ENCODE results near the gene MBD4.
"Not testable (repeated sequence)": the region's sequence is repeated elsewhere in the genome, so short reads cannot be mapped to it uniquely, and the experiment has no call there.

MBD4 gene

DNA sequence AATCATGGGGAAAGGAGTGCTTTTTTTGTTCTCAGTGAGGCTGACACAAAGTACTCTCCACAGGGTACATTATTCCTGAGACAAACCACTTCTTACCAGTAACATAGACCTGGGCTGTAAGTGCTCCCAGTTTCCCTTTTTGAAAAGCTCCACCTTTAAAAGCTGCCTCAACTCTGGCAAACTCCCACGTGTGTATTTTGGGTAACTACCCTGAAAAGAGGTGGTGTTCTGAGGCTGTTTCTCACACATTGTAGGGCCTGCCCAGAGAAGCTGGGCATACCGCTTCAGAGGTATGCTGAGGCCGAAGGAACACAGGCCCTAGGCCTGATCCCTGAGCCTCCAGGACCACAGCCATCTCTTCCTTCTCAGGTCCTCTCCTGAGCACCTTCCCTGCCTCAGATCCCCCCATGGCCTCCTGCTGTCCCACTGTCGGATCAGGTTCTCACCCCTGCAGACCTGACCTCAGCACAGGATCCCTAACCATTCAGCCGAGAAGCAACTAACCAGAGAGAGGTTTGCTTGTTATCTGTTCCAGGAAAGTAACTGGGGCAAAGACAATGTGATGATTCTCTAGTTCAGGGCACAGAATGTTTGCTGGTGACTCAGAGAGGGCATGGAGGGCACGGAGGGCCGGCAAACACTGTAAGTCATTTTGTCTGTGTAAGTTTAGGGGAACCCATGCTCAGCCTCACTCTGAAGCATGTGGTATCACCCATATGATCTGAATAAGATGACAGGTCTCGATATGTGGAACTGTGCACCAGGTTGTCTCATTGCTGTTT, 47.5 kb downstream of the MBD4 start:
- in situ Hi-C loops (cut with MboI; ENCODE audit: low pct_unique_long_range_greater_than_20kb, low sequenced_read_pairs); DNase-seq: not testable (repeated sequence)

DNA sequence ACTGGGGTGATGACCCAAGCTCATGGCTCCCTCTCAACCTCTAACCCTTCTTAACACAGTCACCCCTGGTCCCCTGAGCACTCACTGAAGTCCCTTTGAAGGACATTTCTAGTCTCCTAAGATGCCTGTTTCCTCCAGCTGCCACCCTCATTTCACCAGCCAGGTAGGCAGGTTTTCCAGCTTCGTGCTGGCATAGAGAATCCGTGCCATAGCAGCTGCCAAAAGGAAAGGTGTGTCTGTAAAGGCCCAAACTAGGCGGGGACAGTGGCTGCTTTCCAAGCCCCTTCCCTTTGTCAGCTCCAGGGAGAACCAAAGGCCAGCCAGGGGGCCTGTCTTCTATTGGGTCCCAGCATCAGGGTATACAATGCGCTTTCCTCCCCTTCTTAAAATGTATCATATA, 48.2 kb downstream of the MBD4 start:
- in situ Hi-C loops (cut with MboI; ENCODE audit: low pct_unique_long_range_greater_than_20kb, low sequenced_read_pairs) = not testable (repeated sequence)

DNA sequence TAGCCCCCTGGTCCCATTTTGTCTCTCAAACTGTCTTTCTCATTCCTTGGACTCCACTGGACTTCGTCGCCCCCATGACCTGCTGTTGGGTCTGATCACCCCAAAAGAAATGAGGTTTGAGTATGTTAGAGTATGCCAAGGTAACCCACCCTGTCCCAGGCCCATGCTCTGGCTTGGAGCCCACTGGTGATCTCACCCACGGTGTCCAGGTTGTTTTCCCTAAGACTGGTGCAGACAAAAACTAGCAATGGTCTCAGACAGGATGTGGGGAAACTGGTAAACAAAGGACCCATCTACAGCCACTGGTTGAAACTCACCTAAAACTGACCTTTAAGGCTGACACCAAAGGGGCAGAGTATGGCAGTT, 50.2 kb downstream of the MBD4 start:
- in situ Hi-C loops (cut with MboI; ENCODE audit: low pct_unique_long_range_greater_than_20kb, low sequenced_read_pairs) = no loop called here
- DNase-seq = no peak

More for the DNA sequence above, 48.2 kb downstream of the MBD4 start:
- not testable (repeated sequence) for DNase-seq

DNA sequence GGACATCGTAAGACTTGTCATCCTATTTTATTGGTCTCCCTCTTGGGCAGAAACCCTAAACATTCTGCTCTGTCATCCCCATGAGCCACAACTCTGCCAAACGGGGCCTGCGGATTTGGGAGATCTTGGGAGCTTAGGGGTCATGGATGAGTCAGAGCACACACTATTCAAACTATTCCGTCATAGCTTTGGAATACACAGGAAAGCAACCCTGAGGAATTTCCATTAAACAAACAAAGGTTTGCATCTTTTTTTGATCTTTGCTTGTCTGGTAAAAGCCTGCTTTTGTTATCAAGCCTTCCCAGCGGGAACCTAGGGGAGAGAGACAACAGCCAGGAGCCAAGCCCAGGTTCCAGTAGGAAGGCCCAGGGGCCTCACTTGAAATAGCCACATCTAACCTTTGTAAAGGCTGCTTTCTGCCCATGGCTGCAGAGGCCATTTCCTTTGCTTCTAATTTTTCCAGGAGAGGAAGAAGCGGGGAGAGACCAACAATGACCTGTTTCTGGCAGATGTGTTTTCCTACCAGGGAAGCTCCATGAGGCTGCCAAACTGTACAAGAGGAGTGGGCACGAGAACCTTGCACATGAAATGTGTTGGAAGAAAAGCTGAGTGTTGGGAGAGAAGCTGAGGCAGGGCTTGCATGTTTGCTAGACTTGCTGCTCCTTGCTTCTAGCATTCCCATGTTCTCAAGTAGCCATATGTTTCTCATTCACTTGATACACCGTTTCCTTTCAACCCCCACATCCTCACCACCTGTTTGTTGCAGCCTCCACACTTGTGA, 50.8 kb downstream of the MBD4 start:
- in situ Hi-C loops (cut with MboI; ENCODE audit: low pct_unique_long_range_greater_than_20kb, low sequenced_read_pairs); DNase-seq: not testable (repeated sequence)

DNA sequence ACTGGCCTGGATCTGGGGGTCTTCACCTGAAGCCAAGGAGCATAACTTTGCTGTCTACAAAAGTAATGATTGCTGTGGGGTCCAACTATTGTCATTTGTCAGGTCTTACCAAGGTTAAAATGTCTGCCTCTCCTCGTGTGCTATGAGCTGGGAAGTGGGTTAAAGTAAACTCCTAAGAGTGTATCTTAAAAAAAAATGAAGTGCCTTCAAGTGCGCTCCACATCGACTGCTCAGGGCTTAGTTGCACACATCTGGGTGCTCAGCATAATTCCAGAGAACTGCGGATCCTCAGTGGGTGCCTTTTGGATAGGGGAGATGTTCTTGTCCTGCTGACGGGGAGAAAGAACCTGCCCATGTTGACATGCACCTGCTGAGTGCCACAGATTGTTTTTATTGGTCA, 52.3 kb downstream of the MBD4 start:
- DNase-seq = no peak
- in situ Hi-C loops (cut with MboI; ENCODE audit: low pct_unique_long_range_greater_than_20kb, low sequenced_read_pairs) = no loop called here

DNA sequence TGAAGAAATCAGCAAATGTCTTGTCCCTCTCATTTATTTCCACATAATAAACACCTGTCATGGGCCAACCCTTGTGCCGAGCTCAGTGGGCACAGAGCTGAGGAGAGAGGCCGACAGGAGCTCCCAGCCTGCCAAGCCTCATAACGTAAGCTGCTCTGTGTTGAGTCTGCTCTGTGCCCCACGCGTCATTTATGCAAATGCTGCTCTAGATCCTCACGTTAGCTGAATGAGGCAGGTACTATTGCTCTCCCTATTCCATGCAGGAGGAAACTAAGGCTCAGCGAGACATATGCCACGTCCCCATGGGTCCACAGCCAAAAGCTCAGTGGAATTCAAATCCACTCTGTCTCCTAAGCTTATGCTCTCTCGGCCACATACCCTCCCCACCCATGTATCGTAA, 52.8 kb downstream of the MBD4 start:
- in situ Hi-C loops (cut with MboI; ENCODE audit: low pct_unique_long_range_greater_than_20kb, low sequenced_read_pairs) = no loop called here
- DNase-seq = no peak

DNA sequence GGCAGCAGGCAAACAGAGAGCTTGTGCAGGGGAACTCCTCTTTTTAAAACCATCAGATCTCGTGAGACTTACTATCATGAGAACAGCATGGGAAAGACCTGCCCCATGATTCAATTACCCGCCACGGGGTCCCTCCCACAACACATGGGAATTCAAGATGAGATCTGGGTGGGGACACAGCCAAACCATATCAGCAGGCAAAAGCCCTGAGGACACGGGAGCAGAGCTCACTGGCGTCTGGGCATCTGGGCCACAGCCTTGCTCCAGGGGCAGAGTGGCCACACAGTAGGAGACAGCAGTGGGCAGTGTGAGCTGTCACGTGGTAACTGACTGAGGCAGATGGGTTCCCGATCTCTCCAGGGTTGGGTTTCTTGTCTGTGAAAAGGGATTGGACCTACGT, 54.2 kb downstream of the MBD4 start:
- not testable (repeated sequence) for DNase-seq

DNA sequence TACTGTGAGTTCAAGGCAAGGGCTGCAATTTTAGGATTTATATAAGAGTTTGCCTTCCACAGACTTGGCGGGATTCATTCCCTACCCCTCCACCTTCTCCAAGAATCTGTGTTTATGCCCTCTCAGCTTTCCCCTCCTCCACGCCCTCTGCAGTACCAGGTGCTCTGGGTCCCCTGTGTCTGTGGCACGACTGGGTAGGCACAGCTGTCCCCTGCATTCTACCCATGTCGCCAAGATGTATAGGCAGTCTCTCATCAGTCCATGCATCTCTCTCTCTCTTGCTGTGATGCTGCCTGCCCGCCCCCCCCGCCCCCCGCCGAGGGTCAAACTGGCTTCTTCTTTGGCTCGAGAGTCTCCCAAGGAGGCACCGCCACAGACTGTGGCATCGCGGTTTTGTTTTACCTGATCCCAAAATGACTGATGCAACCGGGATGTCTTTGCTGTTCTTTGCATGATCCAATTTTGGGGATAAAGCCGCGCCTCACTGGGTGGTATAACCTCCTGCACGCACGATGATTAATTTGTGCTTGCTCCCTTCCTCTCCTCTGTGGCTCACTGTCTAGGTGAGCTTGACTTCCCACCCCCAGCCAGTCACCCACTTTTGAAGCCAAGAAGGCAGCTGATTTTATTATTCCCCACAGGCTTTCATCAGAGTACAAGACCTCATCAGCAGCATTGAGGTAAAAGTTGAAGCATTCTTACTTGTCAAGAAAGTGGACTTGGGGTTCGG, 55.0 kb downstream of the MBD4 start:
- in situ Hi-C loops (cut with MboI; ENCODE audit: low pct_unique_long_range_greater_than_20kb, low sequenced_read_pairs) = no loop called here
- no peak for DNase-seq

More for the DNA sequence above, 54.2 kb downstream of the MBD4 start:
- in situ Hi-C loops (cut with MboI; ENCODE audit: low pct_unique_long_range_greater_than_20kb, low sequenced_read_pairs) = not testable (repeated sequence)

DNA sequence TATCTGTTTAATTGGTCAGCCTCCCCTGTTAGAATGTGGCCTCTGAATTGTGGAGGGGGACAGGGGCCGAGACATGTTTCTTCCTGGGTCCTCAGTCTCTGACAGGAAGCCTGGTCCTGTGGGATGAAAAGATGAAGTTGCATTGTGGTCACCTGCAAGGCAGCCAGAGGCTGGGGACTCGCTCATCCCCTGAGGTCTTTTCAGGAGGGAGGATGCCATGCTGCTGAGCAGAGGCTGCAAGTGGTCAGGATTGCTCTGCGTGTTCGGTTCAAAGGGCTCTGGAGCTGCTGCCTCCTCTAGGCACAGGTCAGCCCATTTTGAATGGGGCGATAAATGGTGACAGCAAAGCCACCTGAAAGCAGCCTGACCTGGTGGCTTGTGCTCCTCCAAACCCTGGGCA, 55.6 kb downstream of the MBD4 start:
- DNase-seq; in situ Hi-C loops (cut with MboI; ENCODE audit: low pct_unique_long_range_greater_than_20kb, low sequenced_read_pairs): not testable (repeated sequence)

DNA sequence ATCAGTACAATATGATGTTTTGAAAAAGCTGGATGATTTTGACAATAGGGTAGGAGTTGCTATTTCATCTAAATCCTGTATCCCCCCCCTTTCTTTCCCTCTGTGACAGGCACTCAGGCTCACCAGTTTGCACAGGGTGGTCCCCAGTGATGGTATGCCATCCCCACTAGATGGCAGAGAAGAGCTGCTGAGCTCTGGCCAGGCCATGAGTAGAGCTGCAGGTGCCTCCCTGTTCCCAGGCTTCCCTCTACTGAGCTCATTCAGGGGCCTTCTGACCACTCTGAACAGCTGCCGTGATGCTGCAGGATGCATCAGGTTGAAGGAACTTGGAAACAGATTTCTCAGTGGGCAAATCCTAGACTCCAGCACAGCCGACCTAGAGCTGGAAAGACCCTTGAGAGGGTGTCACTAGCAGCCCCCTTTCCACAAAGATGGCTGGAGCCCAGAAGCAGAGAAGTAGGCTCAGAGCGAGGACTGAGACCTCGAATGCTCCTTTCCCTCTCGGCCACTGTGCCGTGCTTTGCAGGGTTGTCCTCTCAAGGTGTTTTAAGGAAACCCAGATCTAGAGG, 56.4 kb downstream of the MBD4 start:
- in situ Hi-C loops (cut with MboI; ENCODE audit: low pct_unique_long_range_greater_than_20kb, low sequenced_read_pairs) = no loop called here

DNA sequence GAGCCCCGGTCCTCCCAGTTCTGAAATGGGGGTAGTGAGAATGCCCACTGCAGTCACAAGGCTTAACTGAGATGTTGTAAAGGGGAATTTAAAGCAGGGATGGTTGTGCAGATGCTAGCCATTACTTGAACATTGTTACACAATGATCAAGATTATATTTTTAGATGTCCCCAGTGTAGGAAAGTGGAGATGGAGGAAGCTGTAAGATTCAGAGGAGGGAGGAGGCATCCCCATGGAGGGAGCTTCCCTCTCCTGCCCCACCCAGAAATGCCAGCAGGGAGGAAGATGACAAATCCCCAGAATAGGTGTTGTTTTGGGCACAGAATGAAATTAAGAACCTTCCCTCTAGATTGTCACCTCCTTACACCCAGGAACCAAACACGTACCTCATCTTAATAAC, 57.4 kb downstream of the MBD4 start:
- in situ Hi-C loops (cut with MboI; ENCODE audit: low pct_unique_long_range_greater_than_20kb, low sequenced_read_pairs) = no loop called here

More for the DNA sequence above, 56.4 kb downstream of the MBD4 start:
- peak; percentile 71 for DNase-seq

More for the DNA sequence above, 57.4 kb downstream of the MBD4 start:
- DNase-seq = no peak
